Measurements from ENCODE around the gene BAIAP3.

The BAIAP3 gene

GRCh38 chr16:1366060-1366711 is 32.7 kb downstream of the BAIAP3 start:
- no peak for DNase-seq

- DNase-seq, result no peak
These were observed 33.4 kb downstream of the BAIAP3 start for GRCh38 chr16:1366712-1367299.

- no peak for DNase-seq
These were observed 34.2 kb downstream of the BAIAP3 start for GRCh38 chr16:1367486-1368174.

GRCh38 chr16:1371054-1371978 is 37.9 kb downstream of the BAIAP3 start:
- DNase-seq, result no peak

- DNase-seq, result no peak
These were observed 39.0 kb downstream of the BAIAP3 start for GRCh38 chr16:1372292-1372950.

GRCh38 chr16:1374418-1375297 is 41.2 kb downstream of the BAIAP3 start:
- DNase-seq, result no peak

GRCh38 chr16:1375298-1375640 is 41.8 kb downstream of the BAIAP3 start:
- no peak for DNase-seq

- peak in 1 of 56 donors; percentile 13 for DNase-seq
These were observed 42.4 kb downstream of the BAIAP3 start for GRCh38 chr16:1375741-1376410.

GRCh38 chr16:1377406-1378010 is 44.1 kb downstream of the BAIAP3 start:
- DNase-seq, result peak in 44 of 56 donors; percentile 3 to 77 (median 38)

GRCh38 chr16:1378087-1378803 is 44.8 kb downstream of the BAIAP3 start:
- DNase-seq, result no peak

GRCh38 chr16:1378804-1379303 is 45.4 kb downstream of the BAIAP3 start:
- peak in 25 of 56 donors; percentile 5 to 66 (median 24) for DNase-seq

- peak in 14 of 56 donors; percentile 6 to 69 (median 19) for DNase-seq
These were observed 46.0 kb downstream of the BAIAP3 start for GRCh38 chr16:1379304-1380076.

- no peak for DNase-seq
These were observed 46.8 kb downstream of the BAIAP3 start for GRCh38 chr16:1380195-1380594.

GRCh38 chr16:1381612-1382406 is 48.4 kb downstream of the BAIAP3 start:
- peak in 18 of 56 donors; percentile 4 to 66 (median 42) for DNase-seq

GRCh38 chr16:1383556-1383955 is 50.1 kb downstream of the BAIAP3 start:
- DNase-seq, result no peak

- DNase-seq, result no peak
These were observed 51.8 kb downstream of the BAIAP3 start for GRCh38 chr16:1385232-1385631.
